Ascending aorta (tissue), 2 donors: Measurements from ENCODE around the gene MYH16. TPM values are rescaled to one million over a fixed set of nuclear protein-coding genes. Genes with fewer than 3 reads are reported as not detected.

Experiments used
- DNase-seq, 2 donors: peaks; one replicate each; pipeline ENCODE4 v3.0.0-alpha.2; 2019; ENCODE audit warnings: low spot score in 2 of 2
- H3K27ac ChIP-seq, 2 donors: fragments of 200-600 bp; sonication (generic); one replicate each; pipeline ENCODE4 v1.5.1; 2016 to 2017; ENCODE audit warnings: mild to moderate bottlenecking in 1 of 2
- H3K27me3 ChIP-seq: fragments of 200-600 bp; sonication (generic); one replicate; pipeline ENCODE4 v1.5.1; 2017
- H3K36me3 ChIP-seq, 2 donors: fragments of 200-600 bp; sonication (generic); one replicate each; pipeline ENCODE4 v1.5.1; 2016
- H3K4me1 ChIP-seq, 2 donors: fragments of 200-600 bp; sonication (generic); one replicate each; pipeline ENCODE4 v1.5.1; 2016 to 2017; ENCODE audit warnings: mild to moderate bottlenecking in 1 of 2
- H3K4me3 ChIP-seq, 2 donors: fragments of 200-600 bp; sonication (generic); one replicate each; pipeline ENCODE4 v1.5.1; 2016 to 2017; ENCODE audit warnings: mild to moderate bottlenecking in 1 of 2
- H3K9me3 ChIP-seq, 2 donors: fragments of 200-600 bp; sonication (generic); one replicate each; pipeline ENCODE4 v1.5.1; 2016
- CTCF ChIP-seq, 3 experiments: fragments of 200-600 bp in 2 of 3; fragments of 450-650 bp in 1 of 3; sonication (generic) in 2 of 3; IDR thresholded peaks; one replicate each; pipeline ENCODE4 v1.5.1; 2016 to 2019; ENCODE audit warnings: antibody characterized with exemption in 3 of 3, mild to moderate bottlenecking in 1 of 3, moderate library complexity in 1 of 3
- intact Hi-C: fragments of 100-400 bp; cut with DNase I; formaldehyde crosslinking; loops from one replicate; pipeline ENCODE4 v1.15.1; 2023
- total RNA-seq: library from RNA; depleted of rRNA; stranded (reverse); fragments of >200 nt; gene quantifications from one replicate; pipeline ENCODE4 v1.1.0, GENCODE V29; 2016

MYH16 gene
- total RNA-seq, 1 donor from 2014 or later, result not detected

DNA sequence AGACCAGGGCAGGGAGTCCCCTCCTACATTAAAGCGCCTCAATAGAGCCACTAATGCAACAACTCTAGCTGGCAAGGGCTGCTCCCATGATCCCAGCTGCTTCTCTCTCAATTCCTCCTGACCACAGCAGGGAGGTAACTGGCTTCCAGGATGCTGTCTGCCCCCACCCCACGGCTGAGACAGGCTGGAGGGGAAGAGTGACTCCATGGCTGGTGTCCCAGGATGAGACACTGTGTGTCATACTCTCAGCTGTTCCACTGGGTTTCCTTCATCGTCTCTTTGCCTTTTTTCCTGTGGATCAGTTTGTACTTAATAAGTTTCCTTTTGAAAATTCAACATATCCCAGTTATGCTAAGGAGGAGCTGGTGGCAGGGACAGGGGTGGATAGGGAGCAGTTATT lies 27.7 kb upstream of the MYH16 start:
- no peak for DNase-seq
- no peak for TF ChIP-seq CTCF (IDR thresholded peaks at IDR 0.05)
- Histone ChIP-seq H3K27ac (no peak overlapping the region), H3K4me3 (no peak overlapping the region), H3K27me3 (no peaks in the 10 kb centered on the region), H3K36me3 (no peaks in the 10 kb centered on the region), H3K9me3 (no peaks in the 10 kb centered on the region), H3K4me1 (no peaks in the 10 kb centered on the region)
- intact Hi-C loops, result no loop called here

GRCh38 chr7:99248391-99249095 lies 24.1 kb upstream of the MYH16 start:
- TF ChIP-seq CTCF (IDR thresholded peaks at IDR 0.05), result no peak
- no peaks in the 10 kb centered on the region for H3K27me3 ChIP-seq
- H3K36me3 ChIP-seq, result no peaks in the 10 kb centered on the region
- no peak overlapping the region for H3K27ac ChIP-seq
- H3K9me3 ChIP-seq, result no peaks in the 10 kb centered on the region
- H3K4me1 ChIP-seq, result peaks cover 0 to 2% of the 10 kb centered on the region in 2 donors
- DNase-seq, result no peak
- intact Hi-C loops, result no loop called here
- H3K4me3 ChIP-seq, result no peak overlapping the region

- TF ChIP-seq CTCF (IDR thresholded peaks at IDR 0.05), result no peak
- H3K36me3 ChIP-seq, result no peaks in the 10 kb centered on the region
- H3K4me1 ChIP-seq, result peaks cover 0 to 2% of the 10 kb centered on the region in 2 donors
- DNase-seq, result no peak
- intact Hi-C loops, result no loop called here
- H3K4me3 ChIP-seq, result no peak overlapping the region
- H3K27me3 ChIP-seq, result no peaks in the 10 kb centered on the region
- no peak overlapping the region for H3K27ac ChIP-seq
- no peaks in the 10 kb centered on the region for H3K9me3 ChIP-seq
Observed at GRCh38 chr7:99249985-99250575, 22.6 kb upstream of the MYH16 start.

- no peak for TF ChIP-seq CTCF (IDR thresholded peaks at IDR 0.05)
- peaks cover 0 to 2% of the 10 kb centered on the region in 2 donors for H3K4me1 ChIP-seq
- no peak overlapping the region for H3K27ac ChIP-seq
- no peak overlapping the region for H3K4me3 ChIP-seq
- DNase-seq, result no peak
- intact Hi-C loops, result no loop called here
- H3K36me3 ChIP-seq, result no peaks in the 10 kb centered on the region
- no peaks in the 10 kb centered on the region for H3K9me3 ChIP-seq
- no peaks in the 10 kb centered on the region for H3K27me3 ChIP-seq
Observed at GRCh38 chr7:99252166-99252895, 20.3 kb upstream of the MYH16 start.

- Histone ChIP-seq H3K27ac (no peak overlapping the region), H3K4me1 (peaks cover 0 to 2% of the 10 kb centered on the region in 2 donors), H3K9me3 (no peaks in the 10 kb centered on the region), H3K27me3 (no peaks in the 10 kb centered on the region), H3K4me3 (no peak overlapping the region), H3K36me3 (no peaks in the 10 kb centered on the region)
- intact Hi-C loops, result no loop called here
- TF ChIP-seq CTCF (IDR thresholded peaks at IDR 0.05), result no peak
- DNase-seq, result no peak
Observed at GRCh38 chr7:99253369-99253768, 19.3 kb upstream of the MYH16 start.
